ENCODE data around the gene COL6A2. TPM values are rescaled to one million over a fixed set of nuclear protein-coding genes. Genes with fewer than 3 reads are reported as not detected.

COL6A2 gene
- total and polyA plus RNA-seq, 8 donors: 15.2 to 135 (median 65.5) TPM

- Histone ChIP-seq H3K4me3 (no peak overlapping the region), H3K9me3 (no peaks in the 10 kb centered on the region), H3K27me3 (no peaks in the 10 kb centered on the region), H3K27ac (no peak overlapping the region), H3K36me3 (no peaks in the 10 kb centered on the region), H3K4me1 (no peaks in the 10 kb centered on the region)
- no peak for FAIRE-seq
- WGBS, 2 donors: 65 to 66% methylated on average over 29 to 35 of the region's 35 CpGs
- no peak for TF ChIP-seq CTCF (IDR thresholded peaks at IDR 0.05)
- no peak for ATAC-seq
- intact Hi-C loops (cut with DNase I): no loop called here
- peak in 1 of 6 donors; percentile 50 for DNase-seq
Measured at GRCh38 chr21:46081862-46082712, 15.8 kb upstream of the COL6A2 start.

- H3K9me3 ChIP-seq: no peaks in the 10 kb centered on the region
- 55 to 72% methylated on average over 5 of the region's 5 CpGs for whole genome bisulfite sequencing, 2 donors
- peak in 1 of 6 donors; percentile 39 for DNase-seq
- H3K36me3 ChIP-seq: no peaks in the 10 kb centered on the region
- FAIRE-seq: no peak
- no peak for TF ChIP-seq CTCF (IDR thresholded peaks at IDR 0.05)
- no peaks in the 10 kb centered on the region for H3K27me3 ChIP-seq
- no peak overlapping the region for H3K4me3 ChIP-seq
- intact Hi-C loops (cut with DNase I): no loop called here
- no peaks in the 10 kb centered on the region for H3K4me1 ChIP-seq
- no peak overlapping the region for H3K27ac ChIP-seq
- no peak for ATAC-seq
Measured at GRCh38 chr21:46082713-46082962, 15.3 kb upstream of the COL6A2 start.

- Histone ChIP-seq H3K36me3 (no peaks in the 10 kb centered on the region), H3K27me3 (no peaks in the 10 kb centered on the region), H3K4me1 (no peaks in the 10 kb centered on the region), H3K4me3 (no peak overlapping the region), H3K27ac (no peak overlapping the region), H3K9me3 (no peaks in the 10 kb centered on the region)
- ATAC-seq (no peak), FAIRE-seq (no peak), DNase-seq (peak in 1 of 6 donors; percentile 45)
- WGBS, 2 donors: 62 to 71% methylated on average over 30 to 35 of the region's 35 CpGs
- intact Hi-C loops (cut with DNase I): no loop called here
- no peak for TF ChIP-seq CTCF (IDR thresholded peaks at IDR 0.05)
Measured at GRCh38 chr21:46082963-46083790, 14.7 kb upstream of the COL6A2 start.

- Histone ChIP-seq H3K36me3 (no peaks in the 10 kb centered on the region), H3K4me3 (no peak overlapping the region), H3K27me3 (no peaks in the 10 kb centered on the region), H3K4me1 (no peaks in the 10 kb centered on the region), H3K9me3 (no peaks in the 10 kb centered on the region), H3K27ac (no peak overlapping the region)
- no peak for FAIRE-seq
- intact Hi-C loops (cut with DNase I): no loop called here
- no peak for ATAC-seq
- DNase-seq: peak in 1 of 6 donors; percentile 38
- WGBS, 2 donors: 61 to 71% methylated on average over 28 to 29 of the region's 29 CpGs
- TF ChIP-seq CTCF (IDR thresholded peaks at IDR 0.05): no peak
Measured at GRCh38 chr21:46083791-46084561, 13.9 kb upstream of the COL6A2 start.
